Measurements from ENCODE around the gene LGALS4.
A peak's percentile ranks its signal among the peaks of the same experiment; 100 is the strongest.
"Not testable (repeated sequence)": the region's sequence is repeated elsewhere in the genome, so short reads cannot be mapped to it uniquely, and the experiment has no call there.

LGALS4 gene

GRCh38 chr19:38812009-38812840 lies 520 bp downstream of the LGALS4 start:
- peak overlapping the region; percentile 69 for H3K4me3 ChIP-seq (ENCODE audit: low read length)
- no peaks in the 10 kb centered on the region for H3K27me3 ChIP-seq (ENCODE audit: control insufficient read depth, insufficient read depth, low read length)
- no peaks in the 10 kb centered on the region for H3K4me1 ChIP-seq (ENCODE audit: control insufficient read depth, insufficient read depth, low read length)
- peaks cover 25% of the 10 kb centered on the region for H3K36me3 ChIP-seq (ENCODE audit: control insufficient read depth, insufficient read depth, low read length)
- peak overlapping the region; percentile 2 for H3K9ac ChIP-seq (ENCODE audit: low read length)
- no peak overlapping the region for H3K27ac ChIP-seq (ENCODE audit: low read depth, low read length)

- peaks cover 3% of the 10 kb centered on the region for H3K36me3 ChIP-seq (ENCODE audit: control insufficient read depth, insufficient read depth, low read length)
- no peak overlapping the region for H3K27ac ChIP-seq (ENCODE audit: low read depth, low read length)
- H3K27me3 ChIP-seq (ENCODE audit: control insufficient read depth, insufficient read depth, low read length): no peaks in the 10 kb centered on the region
- peak overlapping the region; percentile 9 for H3K4me3 ChIP-seq (ENCODE audit: low read length)
- H3K4me1 ChIP-seq (ENCODE audit: control insufficient read depth, insufficient read depth, low read length): no peaks in the 10 kb centered on the region
- no peak overlapping the region for H3K9ac ChIP-seq (ENCODE audit: low read length)
Observed at GRCh38 chr19:38809592-38810252, 3.0 kb downstream of the LGALS4 start.

- Histone ChIP-seq H3K27me3 (ENCODE audit: control insufficient read depth, insufficient read depth, low read length) (no peaks in the 10 kb centered on the region), H3K4me3 (ENCODE audit: low read length) (no peak overlapping the region), H3K36me3 (ENCODE audit: control insufficient read depth, insufficient read depth, low read length) (peaks cover 3% of the 10 kb centered on the region), H3K9ac (ENCODE audit: low read length) (no peak overlapping the region), H3K27ac (ENCODE audit: low read depth, low read length) (no peak overlapping the region), H3K4me1 (ENCODE audit: control insufficient read depth, insufficient read depth, low read length) (no peaks in the 10 kb centered on the region)
Observed at GRCh38 chr19:38808741-38809140, 4.0 kb downstream of the LGALS4 start.

- not testable (repeated sequence) for H3K9ac ChIP-seq (ENCODE audit: low read length); H3K36me3 ChIP-seq (ENCODE audit: control insufficient read depth, insufficient read depth, low read length); H3K27me3 ChIP-seq (ENCODE audit: control insufficient read depth, insufficient read depth, low read length); H3K4me1 ChIP-seq (ENCODE audit: control insufficient read depth, insufficient read depth, low read length); H3K27ac ChIP-seq (ENCODE audit: low read depth, low read length); H3K4me3 ChIP-seq (ENCODE audit: low read length)
Observed at GRCh38 chr19:38807374-38808098, 5.2 kb downstream of the LGALS4 start.

- H3K4me3 ChIP-seq (ENCODE audit: low read length): no peak overlapping the region
- H3K36me3 ChIP-seq (ENCODE audit: control insufficient read depth, insufficient read depth, low read length): peaks cover 7% of the 10 kb centered on the region
- H3K27ac ChIP-seq (ENCODE audit: low read depth, low read length): no peak overlapping the region
- no peak overlapping the region for H3K9ac ChIP-seq (ENCODE audit: low read length)
- no peaks in the 10 kb centered on the region for H3K27me3 ChIP-seq (ENCODE audit: control insufficient read depth, insufficient read depth, low read length)
- H3K4me1 ChIP-seq (ENCODE audit: control insufficient read depth, insufficient read depth, low read length): no peaks in the 10 kb centered on the region
Observed at GRCh38 chr19:38806371-38806770, 6.4 kb downstream of the LGALS4 start.

GRCh38 chr19:38805180-38805579 lies 7.6 kb downstream of the LGALS4 start:
- Histone ChIP-seq H3K9ac (ENCODE audit: low read length) (no peak overlapping the region), H3K36me3 (ENCODE audit: control insufficient read depth, insufficient read depth, low read length) (peaks cover 13% of the 10 kb centered on the region), H3K4me3 (ENCODE audit: low read length) (no peak overlapping the region), H3K27ac (ENCODE audit: low read depth, low read length) (no peak overlapping the region), H3K27me3 (ENCODE audit: control insufficient read depth, insufficient read depth, low read length) (no peaks in the 10 kb centered on the region), H3K4me1 (ENCODE audit: control insufficient read depth, insufficient read depth, low read length) (no peaks in the 10 kb centered on the region)

- no peak overlapping the region for H3K9ac ChIP-seq (ENCODE audit: low read length)
- H3K4me3 ChIP-seq (ENCODE audit: low read length): no peak overlapping the region
- no peaks in the 10 kb centered on the region for H3K27me3 ChIP-seq (ENCODE audit: control insufficient read depth, insufficient read depth, low read length)
- H3K4me1 ChIP-seq (ENCODE audit: control insufficient read depth, insufficient read depth, low read length): no peaks in the 10 kb centered on the region
- peaks cover 11% of the 10 kb centered on the region for H3K36me3 ChIP-seq (ENCODE audit: control insufficient read depth, insufficient read depth, low read length)
- H3K27ac ChIP-seq (ENCODE audit: low read depth, low read length): no peak overlapping the region
Observed at GRCh38 chr19:38803543-38803942, 9.2 kb downstream of the LGALS4 start.

- Histone ChIP-seq H3K4me3 (ENCODE audit: low read length) (no peak overlapping the region), H3K9ac (ENCODE audit: low read length) (no peak overlapping the region), H3K4me1 (ENCODE audit: control insufficient read depth, insufficient read depth, low read length) (no peaks in the 10 kb centered on the region), H3K27me3 (ENCODE audit: control insufficient read depth, insufficient read depth, low read length) (no peaks in the 10 kb centered on the region), H3K27ac (ENCODE audit: low read depth, low read length) (no peak overlapping the region), H3K36me3 (ENCODE audit: control insufficient read depth, insufficient read depth, low read length) (peaks cover 11% of the 10 kb centered on the region)
Observed at GRCh38 chr19:38801359-38802095, 11.2 kb downstream of the LGALS4 start.

GRCh38 chr19:38800577-38801347 lies 12.0 kb downstream of the LGALS4 start:
- Histone ChIP-seq H3K4me3 (ENCODE audit: low read length) (no peak overlapping the region), H3K36me3 (ENCODE audit: control insufficient read depth, insufficient read depth, low read length) (peaks cover 11% of the 10 kb centered on the region), H3K27ac (ENCODE audit: low read depth, low read length) (no peak overlapping the region), H3K4me1 (ENCODE audit: control insufficient read depth, insufficient read depth, low read length) (no peaks in the 10 kb centered on the region), H3K9ac (ENCODE audit: low read length) (no peak overlapping the region), H3K27me3 (ENCODE audit: control insufficient read depth, insufficient read depth, low read length) (no peaks in the 10 kb centered on the region)

GRCh38 chr19:38799104-38799503 lies 13.6 kb downstream of the LGALS4 start:
- H3K4me1 ChIP-seq (ENCODE audit: control insufficient read depth, insufficient read depth, low read length): no peaks in the 10 kb centered on the region
- no peaks in the 10 kb centered on the region for H3K27me3 ChIP-seq (ENCODE audit: control insufficient read depth, insufficient read depth, low read length)
- H3K4me3 ChIP-seq (ENCODE audit: low read length): no peak overlapping the region
- no peak overlapping the region for H3K27ac ChIP-seq (ENCODE audit: low read depth, low read length)
- peaks cover 11% of the 10 kb centered on the region for H3K36me3 ChIP-seq (ENCODE audit: control insufficient read depth, insufficient read depth, low read length)
- H3K9ac ChIP-seq (ENCODE audit: low read length): no peak overlapping the region

- H3K9ac ChIP-seq (ENCODE audit: low read length); H3K27ac ChIP-seq (ENCODE audit: low read depth, low read length); H3K27me3 ChIP-seq (ENCODE audit: control insufficient read depth, insufficient read depth, low read length): not testable (repeated sequence)
Observed at GRCh38 chr19:38797781-38798180, 15.0 kb downstream of the LGALS4 start.

More at GRCh38 chr19:38797781-38798180, 15.0 kb downstream of the LGALS4 start:
- H3K36me3 ChIP-seq (ENCODE audit: control insufficient read depth, insufficient read depth, low read length); H3K4me3 ChIP-seq (ENCODE audit: low read length); H3K4me1 ChIP-seq (ENCODE audit: control insufficient read depth, insufficient read depth, low read length): not testable (repeated sequence)
